ENCODE measurements around the gene MKNK2.

Gene MKNK2

DNA sequence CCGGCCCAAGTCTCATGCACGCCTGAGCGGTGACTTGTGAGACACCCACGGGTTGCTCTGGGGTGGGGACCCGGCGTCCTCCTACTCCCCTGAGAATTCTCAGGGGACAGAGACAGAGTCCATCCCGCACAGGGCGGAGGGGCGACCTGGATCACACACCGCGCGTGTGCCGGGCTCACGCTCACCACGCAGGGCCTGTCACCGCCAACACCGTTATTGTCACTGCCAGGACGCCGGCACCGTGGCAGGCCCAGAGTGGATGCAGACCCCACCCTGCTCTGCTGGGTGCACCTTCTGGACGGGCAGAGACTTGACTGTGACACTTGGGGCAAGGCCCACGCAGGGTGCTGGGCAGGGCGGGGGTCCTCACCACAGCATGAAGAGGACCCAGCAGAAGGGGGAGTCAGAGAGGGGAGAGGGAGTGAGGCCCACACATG lies 28.8 kb upstream of the MKNK2 start:
- DNase-seq: no peak

DNA sequence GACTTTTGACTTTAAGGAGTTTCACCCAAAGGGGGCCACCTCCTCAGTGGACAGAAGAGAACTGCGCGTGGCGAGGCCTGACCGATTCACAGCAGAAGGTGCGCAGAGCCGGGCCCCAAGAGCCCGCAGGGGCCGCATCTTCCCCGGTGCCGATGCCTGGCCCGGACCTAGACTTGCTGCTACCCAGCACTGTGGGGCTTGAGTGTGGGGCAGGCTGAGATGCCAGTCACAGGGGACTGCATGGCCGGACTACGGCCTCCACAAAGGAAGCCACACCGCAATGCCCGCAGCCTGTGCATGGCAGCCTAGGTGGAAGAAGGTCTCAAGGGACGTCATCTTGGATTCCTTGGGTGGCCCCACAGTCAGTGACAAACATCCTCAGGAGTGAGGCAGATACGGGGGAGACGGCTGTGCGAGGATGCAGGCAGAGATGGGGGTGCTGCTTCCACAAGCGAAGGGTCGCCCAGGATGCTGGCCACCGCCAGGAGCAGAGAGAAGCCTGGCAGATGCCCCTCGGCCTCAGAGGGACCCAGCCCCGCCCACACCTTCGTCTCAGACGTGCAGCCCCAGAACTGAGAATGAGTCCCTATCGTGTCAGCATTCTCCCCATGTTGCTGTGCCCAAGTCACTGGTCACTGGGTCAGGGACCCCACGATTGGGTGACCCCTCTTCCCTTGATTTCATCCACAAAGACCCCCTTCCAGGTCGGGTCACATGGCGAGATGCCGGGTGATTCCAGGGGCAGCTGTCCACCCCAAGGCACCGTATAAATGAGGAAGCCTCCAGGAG lies 28.2 kb upstream of the MKNK2 start:
- no peak for DNase-seq

DNA sequence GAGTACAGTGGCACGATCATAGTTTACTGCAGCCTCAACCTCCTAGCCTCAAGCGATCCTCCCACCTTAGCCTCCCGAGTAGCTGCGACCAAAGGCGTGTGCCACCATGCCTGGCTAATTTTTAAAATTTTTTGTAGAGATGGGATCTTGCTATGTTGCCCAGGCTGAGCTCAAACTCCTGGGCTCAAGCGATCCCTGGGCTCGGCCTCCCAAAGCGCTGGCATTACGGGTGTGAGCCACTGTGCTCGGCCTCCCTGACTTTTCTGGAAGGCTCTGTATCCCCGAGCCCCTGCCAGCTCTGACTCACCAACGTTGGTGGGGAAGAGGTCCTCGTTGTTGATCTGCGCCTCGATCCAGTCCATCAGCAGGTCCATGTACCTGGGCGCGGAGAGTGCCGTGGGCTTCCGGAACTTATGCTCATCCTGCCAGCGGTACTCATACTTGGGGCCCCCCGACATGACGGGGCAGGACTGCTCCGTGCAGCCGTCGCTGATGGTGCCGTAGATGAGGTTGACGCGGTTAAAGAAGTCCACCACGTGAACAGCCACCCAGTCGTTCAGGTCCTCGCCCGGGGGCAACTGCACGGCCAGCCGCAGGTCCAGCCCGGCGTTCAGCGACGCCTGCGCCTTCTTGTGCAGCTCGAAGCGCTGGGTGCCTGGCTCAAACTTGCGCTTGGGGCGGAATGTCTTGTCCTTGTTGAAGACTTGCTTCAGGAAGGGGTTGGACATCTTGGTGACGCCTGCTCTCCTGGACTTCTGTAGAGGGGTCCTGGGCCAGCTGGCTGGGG lies 27.0 kb upstream of the MKNK2 start:
- no peak for DNase-seq

DNA sequence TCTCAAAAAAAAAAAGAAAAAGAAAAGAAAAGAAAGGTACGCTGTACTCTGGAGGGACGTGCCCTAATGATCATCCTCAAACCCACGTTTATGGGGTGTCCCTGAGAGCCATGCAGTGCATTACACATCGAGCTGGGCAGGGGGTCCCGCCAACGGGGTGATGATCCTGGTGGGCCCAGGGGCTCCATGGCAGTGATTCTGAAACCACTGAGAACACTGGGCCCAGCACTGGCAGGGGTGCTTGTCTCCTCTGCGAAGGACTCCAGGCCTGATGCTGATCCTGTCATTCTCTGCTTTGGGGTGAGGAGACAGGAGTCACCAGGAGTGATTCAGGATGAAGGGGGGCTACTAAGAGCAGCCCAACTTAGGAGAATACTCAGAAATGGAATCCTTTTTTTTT lies 26.4 kb upstream of the MKNK2 start:
- DNase-seq: no peak

DNA sequence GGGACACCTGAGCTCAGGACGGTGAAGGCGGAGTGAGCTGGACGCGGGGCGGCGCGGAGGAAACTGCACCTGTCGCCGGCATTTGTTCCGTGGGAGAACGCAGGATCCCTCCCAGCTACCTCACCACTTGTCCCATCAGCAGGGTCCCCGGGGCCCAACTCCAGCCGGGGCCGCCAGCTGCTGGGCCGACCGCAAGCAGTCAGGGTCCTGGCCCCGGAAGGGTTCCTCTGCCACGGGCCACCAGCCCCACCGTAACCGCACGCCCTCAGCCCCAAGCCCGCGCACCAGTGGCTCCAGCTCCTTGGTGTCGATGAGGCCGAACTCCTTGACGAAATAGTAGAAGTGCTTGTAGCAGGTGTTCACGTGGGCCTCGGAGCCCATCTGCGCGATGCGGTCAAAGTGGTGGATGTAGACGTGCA lies 25.5 kb upstream of the MKNK2 start:
- no peak for DNase-seq

DNA sequence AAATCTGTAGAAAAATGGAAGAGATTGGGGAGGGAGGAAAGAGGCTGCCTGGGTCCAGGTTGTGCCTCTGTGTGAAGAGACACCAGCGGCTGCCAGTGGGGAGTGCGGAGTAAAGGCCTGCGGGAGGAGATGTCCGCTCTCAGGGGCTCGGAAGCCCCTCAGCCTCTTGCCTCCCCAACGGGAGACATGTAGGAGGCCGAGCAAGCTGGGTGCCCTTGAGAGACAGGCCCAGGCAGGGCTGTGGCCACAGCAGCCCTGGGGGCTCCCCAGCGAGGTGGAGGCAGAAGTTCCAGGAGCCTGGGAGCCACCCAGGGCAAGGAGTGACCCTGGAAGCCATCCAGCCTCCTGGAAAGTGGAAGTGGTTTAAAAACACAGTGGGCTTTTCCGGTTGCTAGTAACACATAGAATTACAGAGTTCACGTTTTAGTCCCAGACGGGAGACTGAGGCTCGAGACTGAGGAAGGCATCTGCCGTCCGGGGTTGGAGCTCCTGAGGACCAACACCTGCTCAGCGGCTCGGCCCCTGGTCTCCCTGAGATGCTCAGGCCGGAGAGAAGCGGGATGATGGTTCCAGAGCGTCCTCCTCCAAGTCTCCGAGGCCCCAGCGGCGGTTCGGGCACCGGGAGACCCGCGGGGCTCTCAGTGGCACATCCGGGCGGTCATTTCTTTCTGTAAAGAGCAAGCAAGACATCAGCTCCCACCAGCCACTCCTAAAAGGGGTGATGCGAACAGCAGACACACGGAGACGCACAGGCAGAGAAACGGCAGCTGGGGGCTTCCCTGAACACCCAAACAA lies 21.9 kb upstream of the MKNK2 start:
- no peak for DNase-seq

DNA sequence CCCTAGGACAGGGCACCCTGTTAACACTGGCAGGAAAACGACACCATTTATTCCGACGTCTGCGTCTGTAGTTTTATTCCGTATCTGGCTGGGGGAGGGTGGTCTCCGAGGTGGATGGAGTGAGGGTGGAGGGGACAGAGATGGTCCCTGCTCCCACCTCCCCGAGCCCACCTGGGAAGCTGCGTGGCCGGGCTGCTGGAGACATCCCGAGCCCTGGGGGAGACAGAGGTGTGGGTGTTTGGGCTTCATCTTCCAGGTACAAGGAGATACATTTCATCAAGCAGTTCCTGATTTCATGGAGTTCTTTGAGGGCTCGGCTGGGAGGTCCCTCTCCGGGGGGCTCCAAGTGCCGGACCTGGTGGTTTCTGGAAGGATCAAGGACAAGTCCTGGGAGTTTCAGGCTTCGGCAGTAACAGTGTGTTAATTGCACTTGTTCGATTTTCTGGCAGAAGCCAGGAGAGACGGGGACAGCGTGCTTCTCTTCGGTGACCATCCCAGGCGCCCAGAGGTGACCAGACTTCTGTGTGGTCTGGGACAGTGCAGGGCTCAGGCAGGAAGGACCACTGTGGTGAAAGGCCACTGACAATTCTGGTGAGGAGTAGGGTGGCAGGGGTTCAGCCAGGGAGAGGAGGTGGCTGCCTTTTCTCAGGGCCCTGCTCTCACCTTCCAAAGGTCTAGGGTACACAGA lies 20.1 kb upstream of the MKNK2 start:
- DNase-seq: no peak

DNA sequence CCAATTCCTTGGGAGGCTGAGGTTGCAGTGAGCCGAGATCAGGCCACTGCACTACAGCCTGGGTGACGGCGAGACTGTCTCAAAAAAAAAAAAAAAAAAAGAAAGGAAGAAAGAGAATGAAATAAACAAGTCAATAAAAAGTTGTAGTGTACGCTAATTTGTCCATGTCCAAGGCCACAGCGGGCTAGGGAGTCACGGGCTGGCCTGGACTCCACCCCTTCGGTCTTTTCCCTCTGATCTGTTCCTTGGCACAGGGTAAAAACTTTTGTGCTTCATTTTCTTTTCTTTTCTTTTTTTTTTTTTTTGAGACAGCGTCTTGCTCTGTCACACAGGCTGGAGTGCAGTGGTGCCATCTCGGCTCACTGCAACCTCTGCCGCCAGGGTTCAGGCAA lies 19.4 kb upstream of the MKNK2 start:
- DNase-seq: no peak

DNA sequence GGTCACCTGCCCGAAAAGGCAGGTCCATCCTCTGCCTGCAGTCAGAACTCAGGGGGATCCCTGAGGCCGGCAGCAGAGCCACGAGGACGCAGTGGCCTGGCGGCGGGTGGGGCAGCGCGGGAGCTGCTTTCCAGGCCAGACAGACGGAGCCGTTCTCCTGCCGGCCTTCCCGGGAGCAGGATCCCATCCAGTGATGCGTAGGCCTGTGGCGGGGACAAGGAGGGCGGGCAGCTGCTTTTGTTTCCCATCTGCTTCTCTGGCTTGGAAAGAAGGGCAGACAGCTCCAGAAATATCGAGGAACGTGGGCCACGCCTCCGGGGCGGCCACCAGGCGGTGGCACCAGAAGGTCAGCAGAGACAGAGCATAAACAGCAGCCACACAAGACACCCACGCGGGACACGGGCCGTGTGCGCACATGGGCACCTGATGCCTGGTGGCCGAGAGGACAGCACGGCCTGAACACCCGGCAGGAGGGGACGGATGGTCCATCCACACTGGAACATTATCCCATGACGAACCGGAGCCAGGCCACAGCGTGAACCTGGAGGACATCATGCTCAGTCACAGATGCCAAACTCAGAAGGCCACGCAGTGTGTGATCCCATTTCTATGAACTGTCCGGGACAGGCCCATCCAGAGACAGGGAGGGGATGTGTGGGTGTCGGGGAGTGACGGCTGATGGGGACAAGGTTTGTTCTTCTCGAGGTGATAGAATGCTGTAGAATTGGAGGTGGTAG lies 13.9 kb upstream of the MKNK2 start:
- no peak for DNase-seq

DNA sequence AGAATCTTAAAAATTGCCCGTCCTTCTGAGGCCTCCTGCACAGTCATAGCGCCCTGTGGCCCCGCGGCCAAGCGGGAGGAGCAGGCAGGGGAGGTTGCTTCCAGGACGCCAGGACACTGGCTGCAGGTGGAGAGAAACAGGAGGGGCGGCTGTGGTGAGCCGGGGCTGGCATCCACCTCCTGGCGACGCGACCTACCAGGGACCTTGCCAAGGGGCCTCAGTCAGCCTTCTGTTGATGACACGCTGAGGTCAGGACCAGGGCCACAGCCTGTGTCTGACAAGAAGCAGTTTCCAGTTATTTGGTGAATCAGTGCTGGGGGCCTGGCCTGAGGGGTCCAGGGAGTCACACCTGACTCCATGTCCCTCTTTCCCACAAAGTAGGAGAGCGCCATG lies 13.3 kb upstream of the MKNK2 start:
- DNase-seq: no peak

DNA sequence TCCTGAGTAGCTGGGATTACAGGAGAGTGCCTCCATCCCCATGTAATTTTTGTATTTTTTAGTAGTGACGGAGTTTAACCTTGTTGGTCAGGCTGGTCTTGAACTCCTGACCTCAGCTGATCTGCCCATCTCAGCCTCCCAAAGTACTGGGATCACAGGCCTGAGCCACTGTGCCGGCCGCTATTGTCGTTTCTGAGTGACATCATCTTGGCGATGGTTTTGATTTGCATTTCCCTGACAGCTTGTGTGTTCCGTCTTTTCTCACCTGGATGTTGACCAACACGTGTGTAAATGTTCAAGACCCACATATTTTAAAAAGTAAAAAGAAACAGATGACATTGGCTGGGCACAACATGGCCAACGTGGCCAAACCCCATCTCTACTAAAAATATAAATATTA lies 12.8 kb upstream of the MKNK2 start:
- no peak for DNase-seq

DNA sequence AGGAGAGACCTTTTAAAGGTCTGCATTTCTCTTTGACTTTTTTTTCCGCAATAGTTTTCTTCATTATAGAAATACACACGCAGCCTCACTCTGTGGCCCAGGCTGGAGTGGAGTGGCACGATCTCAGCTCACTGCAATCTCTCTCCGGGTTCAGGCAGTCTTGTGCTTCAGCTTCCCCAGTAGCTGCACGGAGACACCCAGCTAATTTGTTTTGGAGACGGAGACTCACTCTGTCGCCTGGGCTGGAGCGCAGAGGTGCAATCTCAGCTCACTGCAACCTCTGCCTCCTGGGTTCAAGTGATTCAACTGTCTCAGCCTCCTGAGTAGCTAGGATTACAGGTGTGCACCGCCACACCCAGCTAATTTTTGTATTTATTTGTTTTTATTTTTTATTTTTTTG lies 11.7 kb upstream of the MKNK2 start:
- DNase-seq: no peak

DNA sequence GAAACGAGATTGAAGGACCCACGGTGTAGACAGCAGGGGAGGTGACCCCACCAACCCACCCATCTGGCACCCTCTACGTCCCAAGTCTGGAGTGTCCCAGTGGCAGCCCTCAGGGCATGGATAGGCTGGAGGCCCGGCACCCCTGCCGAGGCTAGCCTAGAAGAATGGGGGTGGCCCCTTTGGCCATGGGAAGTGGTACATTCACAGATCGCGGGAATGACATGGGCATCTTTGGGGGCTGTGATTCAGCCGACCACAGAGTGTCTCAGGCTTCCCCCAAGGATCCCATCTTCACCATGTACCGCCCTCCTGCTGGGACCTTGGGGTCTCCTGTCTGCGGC lies 11.3 kb upstream of the MKNK2 start:
- DNase-seq: no peak

DNA sequence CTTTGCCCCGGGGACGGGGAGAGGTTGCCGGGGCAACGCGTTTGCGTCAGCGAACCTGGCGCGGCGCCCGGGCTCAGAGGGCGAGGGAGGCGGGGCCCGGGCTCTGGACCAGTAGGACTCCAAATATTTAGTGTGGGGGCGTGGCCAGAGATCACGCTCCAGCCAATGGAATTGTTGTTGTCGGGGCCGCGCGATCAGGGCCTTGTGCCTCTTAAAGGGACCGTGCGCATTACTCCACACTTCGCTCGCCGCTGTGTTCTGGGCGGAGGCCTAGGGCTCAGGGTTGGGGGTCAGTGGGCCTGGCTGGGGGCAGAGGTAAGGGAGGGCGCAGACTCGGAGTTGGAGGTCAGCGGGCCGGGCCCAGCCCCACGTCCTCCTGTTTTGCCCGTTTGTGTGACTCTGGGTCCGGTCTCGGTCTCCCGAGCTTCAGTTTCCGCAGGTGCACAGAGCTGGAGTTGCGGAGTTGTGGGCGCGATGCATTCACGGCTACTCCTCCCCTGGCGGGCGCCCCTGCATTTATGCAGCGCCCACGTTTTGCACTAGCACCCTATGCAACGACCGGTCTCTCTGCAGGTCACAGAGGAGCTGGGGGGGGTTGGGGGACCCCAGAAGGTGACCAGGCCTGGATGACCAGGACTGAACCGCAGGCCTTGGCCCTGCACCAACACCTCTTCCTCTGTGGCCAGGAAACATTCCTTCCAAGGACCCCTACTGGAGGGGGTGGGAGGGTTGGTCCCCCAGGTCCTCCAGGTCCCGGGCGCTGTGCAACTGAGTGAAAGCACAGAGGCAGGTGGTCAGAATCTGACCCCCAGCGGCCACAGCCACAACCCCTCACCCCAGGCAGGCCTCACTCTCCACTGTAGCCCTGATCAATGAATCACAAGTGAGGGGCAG lies 10.7 kb upstream of the MKNK2 start:
- DNase-seq: peak; percentile 98

DNA sequence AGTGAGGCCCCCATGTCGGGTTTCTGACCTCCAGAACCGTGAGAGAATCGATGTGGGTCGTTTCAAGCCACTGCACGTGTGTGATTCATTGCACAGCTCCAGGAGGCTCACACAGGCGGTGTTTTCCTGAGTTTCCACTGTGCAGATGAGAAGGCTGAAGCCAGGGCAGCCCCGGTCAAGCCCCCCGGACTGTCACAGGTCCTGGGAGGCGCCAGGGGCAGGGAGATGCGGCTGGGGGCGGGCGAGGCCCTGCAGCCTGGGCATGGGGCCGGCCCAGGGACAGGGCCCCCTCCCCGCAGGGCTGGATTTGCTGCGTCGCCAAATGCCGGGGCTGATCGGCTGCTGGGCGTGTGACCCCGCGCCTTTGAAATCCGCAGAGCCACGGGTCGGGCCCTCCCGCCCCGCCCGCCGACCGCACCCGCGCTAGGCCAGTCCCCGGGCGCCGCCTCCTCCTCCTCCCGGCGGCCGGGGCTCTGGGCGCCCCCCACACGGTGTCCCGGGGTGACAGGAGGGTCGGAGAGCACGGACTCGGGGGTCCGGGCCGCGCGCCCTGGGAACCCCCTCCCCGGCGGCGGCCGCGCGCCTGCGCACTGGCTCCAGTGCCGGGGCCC lies 9.9 kb upstream of the MKNK2 start:
- peak; percentile 68 for DNase-seq

DNA sequence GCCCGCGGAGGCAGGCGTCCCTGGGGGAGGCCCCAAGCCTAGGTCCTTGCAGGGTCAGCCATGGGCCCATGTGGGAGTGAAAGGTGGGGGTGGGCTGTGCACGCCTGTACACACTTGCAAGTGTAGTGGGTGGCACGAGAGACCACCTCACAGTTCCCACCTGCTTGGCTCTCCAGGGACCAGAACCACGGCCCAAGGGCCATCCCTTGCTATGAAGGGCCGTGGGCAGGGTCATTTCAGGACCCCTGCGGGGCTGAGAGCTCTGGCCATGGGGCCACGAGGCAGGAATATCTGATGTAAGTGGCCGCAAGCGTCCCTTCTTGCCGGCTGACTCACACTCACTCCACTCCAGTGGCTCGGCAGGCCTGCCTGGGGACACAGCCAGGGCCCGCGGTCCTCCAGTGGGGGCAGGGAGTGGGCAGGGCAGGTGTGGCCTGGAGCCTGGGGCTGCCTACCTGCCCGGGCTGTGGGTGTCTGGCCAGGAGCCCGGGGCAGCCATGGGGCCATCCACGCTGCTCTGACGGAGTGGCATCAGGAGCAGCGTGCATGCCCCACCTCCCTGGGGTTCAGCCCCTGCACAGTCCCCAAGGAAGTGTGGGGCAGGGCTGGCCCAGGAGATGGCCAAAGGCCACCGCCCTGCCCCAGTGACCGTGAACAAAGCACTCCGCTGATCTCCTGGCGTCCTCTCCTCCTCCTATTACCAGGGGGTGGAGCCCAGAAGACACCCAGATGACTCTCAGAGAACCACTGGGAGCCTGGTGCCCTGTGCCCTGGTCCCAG lies 8.6 kb upstream of the MKNK2 start:
- DNase-seq: peak; percentile 88

DNA sequence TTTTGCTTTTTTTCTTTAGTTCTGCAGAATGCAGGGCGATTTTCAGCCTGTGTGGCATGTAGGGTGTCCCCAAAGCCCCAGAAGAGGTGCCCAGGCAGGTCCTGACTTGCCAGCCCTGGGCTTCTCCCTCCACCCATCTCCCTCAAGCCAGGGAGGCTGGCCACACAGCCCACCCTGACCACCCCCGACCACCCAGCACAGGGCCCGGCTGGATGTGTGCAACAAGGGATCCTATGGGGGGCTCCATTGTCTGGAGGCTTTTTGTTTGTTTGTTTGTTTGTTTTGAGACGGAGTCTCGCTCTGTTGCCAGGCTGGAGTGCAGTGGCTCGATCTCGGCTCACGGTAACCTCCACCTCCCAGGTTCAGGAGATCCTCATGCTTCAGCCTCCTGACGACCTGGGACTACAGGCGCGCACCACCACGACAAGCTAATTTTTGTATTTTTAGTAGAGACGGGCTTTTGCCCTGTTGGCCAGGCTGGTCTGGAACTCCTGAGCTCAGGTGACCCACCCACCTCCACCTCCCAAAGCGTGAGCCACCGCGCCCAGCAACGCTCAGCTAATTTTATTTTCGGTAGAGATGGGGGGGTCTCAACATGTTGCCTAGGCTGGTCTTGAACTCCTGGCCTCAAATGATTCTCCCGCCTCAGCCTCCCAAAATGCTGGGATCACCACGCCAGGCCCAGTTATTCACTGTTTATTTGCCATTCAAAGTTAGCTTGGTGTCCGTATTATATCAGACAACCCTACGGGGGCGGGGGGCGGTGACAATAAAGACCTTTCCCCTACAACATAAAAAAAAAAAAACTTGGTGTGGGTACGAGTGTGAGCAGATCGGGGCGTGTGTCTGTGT lies 7.8 kb upstream of the MKNK2 start:
- no peak for DNase-seq

Data from fibroblast of skin of scalp (primary cell).